H9 (cell line): ENCODE data around the gene DIAPH2. TPM values are rescaled to one million over a fixed set of nuclear protein-coding genes. Genes with fewer than 3 reads are reported as not detected.

Experiments
- DNase-seq: peaks from one replicate; pipeline ENCODE4 v3.0.0-alpha.2; 2017
- H2AFZ ChIP-seq: one replicate; pipeline ENCODE4 v1.6.1; 2013; ENCODE audit warnings: mild to moderate bottlenecking, low read length, control low read depth, moderate library complexity
- H2AK5ac ChIP-seq: 2 replicates; pipeline ENCODE4 v1.6.1; 2013; ENCODE audit warnings: low read length, control low read depth, mixed read lengths; ENCODE audit not compliant: insufficient read length
- H2BK120ac ChIP-seq: one replicate; pipeline ENCODE4 v1.6.1; 2013; ENCODE audit warnings: low read depth, mild to moderate bottlenecking, low read length, control low read depth, inconsistent platforms; ENCODE audit not compliant: poor library complexity, severe bottlenecking
- H2BK12ac ChIP-seq: 2 replicates; pipeline ENCODE4 v1.6.1; 2013; ENCODE audit warnings: low read length, control low read depth, mixed read lengths, low read depth; ENCODE audit not compliant: insufficient read length
- H2BK15ac ChIP-seq: 2 replicates; pipeline ENCODE4 v1.6.1; 2013; ENCODE audit warnings: low read depth, low read length, control low read depth
- H2BK20ac ChIP-seq: one replicate; pipeline ENCODE4 v1.6.1; 2013; ENCODE audit warnings: low read depth, mild to moderate bottlenecking, low read length, control low read depth, inconsistent platforms; ENCODE audit not compliant: poor library complexity, severe bottlenecking
- H2BK5ac ChIP-seq: 2 replicates; pipeline ENCODE4 v1.6.1; 2013; ENCODE audit warnings: low read length, control low read depth, mixed read lengths; ENCODE audit not compliant: insufficient read length
- H3K14ac ChIP-seq: 2 replicates; pipeline ENCODE4 v1.6.1; 2013; ENCODE audit warnings: low read length, control low read depth; ENCODE audit not compliant: insufficient read depth
- H3K18ac ChIP-seq: 2 replicates; pipeline ENCODE4 v1.6.1; 2013; ENCODE audit warnings: low read depth, mild to moderate bottlenecking, mixed read lengths, low read length, control low read depth; ENCODE audit not compliant: insufficient read length
- H3K23ac ChIP-seq: 2 replicates; pipeline ENCODE4 v1.6.1; 2013; ENCODE audit warnings: low read length, control low read depth, mixed read lengths, low read depth; ENCODE audit not compliant: insufficient read length
- H3K23me2 ChIP-seq: 2 replicates; pipeline ENCODE4 v1.6.1; 2013; ENCODE audit warnings: low read depth, mild to moderate bottlenecking, mixed read lengths, low read length, control low read depth; ENCODE audit not compliant: insufficient read length, poor library complexity, severe bottlenecking
- H3K27ac ChIP-seq: 2 replicates; pipeline ENCODE4 v1.5.1; 2013; ENCODE audit warnings: low read length, control low read depth, mixed read lengths, low read depth; ENCODE audit not compliant: insufficient read length
- H3K27me3 ChIP-seq: 2 replicates; pipeline ENCODE4 v1.6.1; 2013; ENCODE audit warnings: low read length, control low read depth, inconsistent platforms; ENCODE audit not compliant: insufficient read depth
- H3K4ac ChIP-seq: 2 replicates; pipeline ENCODE4 v1.6.1; 2013; ENCODE audit warnings: low read depth, mild to moderate bottlenecking, control low read depth, inconsistent platforms, low read length, moderate library complexity
- H3K4me1 ChIP-seq: 2 replicates; pipeline ENCODE4 v1.6.1; 2013; ENCODE audit warnings: low read length, control low read depth, inconsistent platforms; ENCODE audit not compliant: insufficient read depth
- H3K4me2 ChIP-seq: 2 replicates; pipeline ENCODE4 v1.6.1; 2013; ENCODE audit warnings: low read length, control low read depth, mixed read lengths; ENCODE audit not compliant: insufficient read length, insufficient read depth
- H3K56ac ChIP-seq: 2 replicates; pipeline ENCODE4 v1.6.1; 2013; ENCODE audit warnings: low read depth, mild to moderate bottlenecking, mixed read lengths, low read length, control low read depth; ENCODE audit not compliant: insufficient read length
- H3K79me1 ChIP-seq: 2 replicates; pipeline ENCODE4 v1.6.1; 2013; ENCODE audit warnings: low read depth, mild to moderate bottlenecking, moderate library complexity, low read length, control low read depth, inconsistent platforms; ENCODE audit not compliant: insufficient read depth, poor library complexity, severe bottlenecking
- H3K79me2 ChIP-seq: 2 replicates; pipeline ENCODE4 v1.6.1; 2013; ENCODE audit warnings: low read length, control low read depth, inconsistent platforms; ENCODE audit not compliant: insufficient read depth
- H3K9ac ChIP-seq: 2 replicates; pipeline ENCODE4 v1.6.1; 2013; ENCODE audit warnings: low read length, control low read depth, mixed read lengths; ENCODE audit not compliant: insufficient read length; ENCODE audit errors: extremely low read depth
- H3K9me3 ChIP-seq: one replicate; pipeline ENCODE4 v1.6.1; 2013; ENCODE audit warnings: low read depth, low read length, inconsistent platforms; ENCODE audit not compliant: control insufficient read depth
- H3T11ph ChIP-seq: one replicate; pipeline ENCODE4 v1.6.1; 2013; ENCODE audit warnings: mild to moderate bottlenecking, low read length, control low read depth, inconsistent platforms
- H4K20me1 ChIP-seq: one replicate; pipeline ENCODE4 v1.6.1; 2013; ENCODE audit not compliant: control insufficient read depth, insufficient read length, insufficient read depth
- H4K5ac ChIP-seq: 2 replicates; pipeline ENCODE4 v1.6.1; 2013; ENCODE audit warnings: low read depth, mild to moderate bottlenecking, mixed read lengths, low read length, control low read depth; ENCODE audit not compliant: insufficient read length
- H4K8ac ChIP-seq: replicated peaks from 2 replicates; pipeline ENCODE4 v1.6.1; 2013; ENCODE audit warnings: low read length, control low read depth, mixed read lengths, low read depth; ENCODE audit not compliant: insufficient read length
- H4K91ac ChIP-seq: 2 replicates; pipeline ENCODE4 v1.6.1; 2013; ENCODE audit warnings: low read depth, mild to moderate bottlenecking, moderate library complexity, mixed read lengths, low read length, control low read depth; ENCODE audit not compliant: insufficient read length
- H3K27ac Mint-ChIP-seq, 3 experiments: 2 replicates in 2 of 3; 3 replicates in 1 of 3; pipeline ENCODE4 v1.8.0; 2020 to 2021; ENCODE audit warnings: mixed read lengths in 3 of 3, mild to moderate bottlenecking in 1 of 3, moderate library complexity in 1 of 3
- H3K27me3 Mint-ChIP-seq: 2 replicates; pipeline ENCODE4 v1.8.0; 2021; ENCODE audit warnings: low read depth, mild to moderate bottlenecking, moderate library complexity, mixed read lengths
- H3K36me3 Mint-ChIP-seq, 3 experiments: 2 replicates in 2 of 3; 3 replicates in 1 of 3; pipeline ENCODE4 v1.8.0; 2020 to 2021; ENCODE audit warnings: low read depth in 3 of 3, mixed read lengths in 3 of 3; ENCODE audit not compliant: insufficient read depth in 1 of 3
- H3K4me1 Mint-ChIP-seq, 2 experiments: 2 replicates each; pipeline ENCODE4 v1.8.0; 2020; ENCODE audit warnings: mixed read lengths in 2 of 2
- H3K4me3 Mint-ChIP-seq, 2 experiments: 2 replicates in 1 of 2; 3 replicates in 1 of 2; pipeline ENCODE4 v1.8.0; 2020 to 2021; ENCODE audit warnings: mild to moderate bottlenecking in 2 of 2, mixed read lengths in 2 of 2, moderate library complexity in 1 of 2
- H3K9me3 Mint-ChIP-seq, 2 experiments: 2 replicates in 1 of 2; 3 replicates in 1 of 2; pipeline ENCODE4 v1.8.0; 2020; ENCODE audit warnings: mild to moderate bottlenecking in 2 of 2, mixed read lengths in 2 of 2, moderate library complexity in 1 of 2
- total RNA-seq: library from RNA; stranded (reverse); gene quantifications from 2 replicates; pipeline ENCODE4 v1.2.1, GENCODE V29; 2021
- TF ChIP-seq, protein P1 (sequence below): fragments of 200-600 bp; sonication (generic); conservative IDR thresholded peaks from 3 replicates; pipeline ENCODE4 v1.8.0; 2021; ENCODE audit warnings: antibody characterized with exemption, mild to moderate bottlenecking

The DIAPH2 gene
- total RNA-seq, 1 experiment from 2014 or later = 45.4 TPM

- Histone ChIP-seq H3K9me3 (no peaks in the 10 kb centered on the region), H2BK15ac (no peak overlapping the region), H3K79me2 (no peaks in the 10 kb centered on the region), H4K8ac (no peak overlapping the region), H3K79me1 (no peaks in the 10 kb centered on the region), H3K4me1 (no peaks in the 10 kb centered on the region), H3K23me2 (no peaks in the 10 kb centered on the region), H2BK5ac (no peak overlapping the region), H3K9ac (no peak overlapping the region), H3K4me2 (no peak overlapping the region), H3K14ac (no peak overlapping the region), H3K18ac (no peak overlapping the region), H3K4ac (no peak overlapping the region), H3K56ac (no peak overlapping the region), H4K5ac (no peak overlapping the region), H3K27ac (no peak overlapping the region), H3K23ac (no peak overlapping the region), H2BK120ac (no peak overlapping the region), H3T11ph (no peak overlapping the region), H2BK12ac (no peak overlapping the region), H2AFZ (no peak overlapping the region), H2BK20ac (no peak overlapping the region), H4K91ac (no peak overlapping the region), H2AK5ac (no peak overlapping the region), H4K20me1 (no peaks in the 10 kb centered on the region), H3K27me3 (no peaks in the 10 kb centered on the region)
- Mint-ChIP-seq H3K27ac (no peak overlapping the region), H3K4me1 (no peaks in the 10 kb centered on the region), H3K36me3 (no peaks in the 10 kb centered on the region), H3K9me3 (no peaks in the 10 kb centered on the region), H3K4me3 (no peak overlapping the region), H3K27me3 (no peaks in the 10 kb centered on the region)
- DNase-seq = no peak
- TF ChIP-seq, protein P1, sequence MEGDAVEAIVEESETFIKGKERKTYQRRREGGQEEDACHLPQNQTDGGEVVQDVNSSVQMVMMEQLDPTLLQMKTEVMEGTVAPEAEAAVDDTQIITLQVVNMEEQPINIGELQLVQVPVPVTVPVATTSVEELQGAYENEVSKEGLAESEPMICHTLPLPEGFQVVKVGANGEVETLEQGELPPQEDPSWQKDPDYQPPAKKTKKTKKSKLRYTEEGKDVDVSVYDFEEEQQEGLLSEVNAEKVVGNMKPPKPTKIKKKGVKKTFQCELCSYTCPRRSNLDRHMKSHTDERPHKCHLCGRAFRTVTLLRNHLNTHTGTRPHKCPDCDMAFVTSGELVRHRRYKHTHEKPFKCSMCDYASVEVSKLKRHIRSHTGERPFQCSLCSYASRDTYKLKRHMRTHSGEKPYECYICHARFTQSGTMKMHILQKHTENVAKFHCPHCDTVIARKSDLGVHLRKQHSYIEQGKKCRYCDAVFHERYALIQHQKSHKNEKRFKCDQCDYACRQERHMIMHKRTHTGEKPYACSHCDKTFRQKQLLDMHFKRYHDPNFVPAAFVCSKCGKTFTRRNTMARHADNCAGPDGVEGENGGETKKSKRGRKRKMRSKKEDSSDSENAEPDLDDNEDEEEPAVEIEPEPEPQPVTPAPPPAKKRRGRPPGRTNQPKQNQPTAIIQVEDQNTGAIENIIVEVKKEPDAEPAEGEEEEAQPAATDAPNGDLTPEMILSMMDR = no peak
Measured at GRCh38 chrX:97065973-97066372, 381.3 kb downstream of the DIAPH2 start.
